HFFc6 (cell line): Measurements from ENCODE around the gene MCC. TPM values are rescaled to one million over a fixed set of nuclear protein-coding genes. Genes with fewer than 3 reads are reported as not detected.

Experiments used
- DNase-seq: peaks from one replicate; pipeline ENCODE4 v3.0.0-alpha.2; 2018
- H3K27ac Mint-ChIP-seq: 2 replicates; pipeline ENCODE4 v1.8.0; 2020; ENCODE audit warnings: mild to moderate bottlenecking, mixed read lengths
- H3K27me3 Mint-ChIP-seq: 2 replicates; pipeline ENCODE4 v1.8.0; 2021; ENCODE audit warnings: mild to moderate bottlenecking, moderate library complexity, mixed read lengths; ENCODE audit not compliant: insufficient read depth
- H3K36me3 Mint-ChIP-seq: 2 replicates; pipeline ENCODE4 v1.8.0; 2021; ENCODE audit warnings: low read depth, mixed read lengths
- H3K4me1 Mint-ChIP-seq: 2 replicates; pipeline ENCODE4 v1.8.0; 2020; ENCODE audit warnings: low read depth, mixed read lengths
- H3K4me3 Mint-ChIP-seq: 2 replicates; pipeline ENCODE4 v1.8.0; 2020; ENCODE audit warnings: mild to moderate bottlenecking, moderate library complexity, mixed read lengths
- H3K9me3 Mint-ChIP-seq: 2 replicates; pipeline ENCODE4 v1.8.0; 2020; ENCODE audit warnings: mild to moderate bottlenecking, mixed read lengths
- CTCF ChIP-seq: fragments of 200-600 bp; sonication (generic); IDR thresholded peaks from 2 replicates; pipeline ENCODE4 v1.5.0; 2021; ENCODE audit warnings: antibody characterized with exemption, mild to moderate bottlenecking
- total RNA-seq, 6 experiments: library from RNA; stranded (reverse); fragmentation: NEBNext Ultra II Directional; extraction: Animal tissue kit (Norgen Biotek cat#: 25700); gene quantifications; 2 replicates in 1 of 6; 3 replicates in 5 of 6; pipeline ENCODE4 v1.2.3, GENCODE V29; 2021

Gene MCC
- total RNA-seq, 6 experiments from 2014 or later, result 2.5 to 4.9 (median 3.0) TPM

GRCh38 chr5:113042491-113043243 is 445.6 kb downstream of the MCC start:
- Mint-ChIP-seq H3K27ac (peak overlapping the region; percentile 40), H3K4me3 (peak overlapping the region; percentile 5; the same call in 1 of the 2 replicates), H3K27me3 (peaks cover 10% of the 10 kb centered on the region), H3K36me3 (no peaks in the 10 kb centered on the region), H3K9me3 (no peaks in the 10 kb centered on the region), H3K4me1 (peaks cover 35% of the 10 kb centered on the region)
- no peak for DNase-seq
- TF ChIP-seq CTCF, result no peak

- no peak overlapping the region for H3K27ac Mint-ChIP-seq
- peaks cover 26% of the 10 kb centered on the region for H3K4me1 Mint-ChIP-seq
- no peak overlapping the region for H3K4me3 Mint-ChIP-seq
- H3K27me3 Mint-ChIP-seq, result peaks cover 8% of the 10 kb centered on the region
- no peaks in the 10 kb centered on the region for H3K36me3 Mint-ChIP-seq
- no peaks in the 10 kb centered on the region for H3K9me3 Mint-ChIP-seq
- TF ChIP-seq CTCF, result no peak
- no peak for DNase-seq
Measured at GRCh38 chr5:113040672-113041260, 447.5 kb downstream of the MCC start.

- Mint-ChIP-seq H3K4me1 (peaks cover 34% of the 10 kb centered on the region), H3K4me3 (no peak overlapping the region), H3K27ac (no peak overlapping the region), H3K36me3 (no peaks in the 10 kb centered on the region), H3K9me3 (no peaks in the 10 kb centered on the region), H3K27me3 (peaks cover 7% of the 10 kb centered on the region)
- no peak for TF ChIP-seq CTCF
- no peak for DNase-seq
Measured at GRCh38 chr5:113039934-113040285, 448.3 kb downstream of the MCC start.

GRCh38 chr5:113039229-113039933 is 448.9 kb downstream of the MCC start:
- Mint-ChIP-seq H3K27me3 (peaks cover 6% of the 10 kb centered on the region), H3K27ac (no peak overlapping the region), H3K4me1 (peaks cover 39% of the 10 kb centered on the region), H3K9me3 (no peaks in the 10 kb centered on the region), H3K4me3 (no peak overlapping the region), H3K36me3 (no peaks in the 10 kb centered on the region)
- DNase-seq, result no peak
- TF ChIP-seq CTCF, result no peak

- Mint-ChIP-seq H3K4me1 (peaks cover 42% of the 10 kb centered on the region), H3K27me3 (peaks cover 6% of the 10 kb centered on the region), H3K9me3 (no peaks in the 10 kb centered on the region), H3K4me3 (no peak overlapping the region), H3K27ac (no peak overlapping the region), H3K36me3 (no peaks in the 10 kb centered on the region)
- no peak for DNase-seq
- TF ChIP-seq CTCF, result peak; percentile 18; the same call in 1 of the 2 replicates
Measured at GRCh38 chr5:113038714-113039113, 449.5 kb downstream of the MCC start.
